ENCODE results near the gene FCGR3B.
A peak's percentile ranks its signal among the peaks of the same experiment; 100 is the strongest.
"Not testable (repeated sequence)": the region's sequence is repeated elsewhere in the genome, so short reads cannot be mapped to it uniquely, and the experiment has no call there.

Gene FCGR3B

DNA sequence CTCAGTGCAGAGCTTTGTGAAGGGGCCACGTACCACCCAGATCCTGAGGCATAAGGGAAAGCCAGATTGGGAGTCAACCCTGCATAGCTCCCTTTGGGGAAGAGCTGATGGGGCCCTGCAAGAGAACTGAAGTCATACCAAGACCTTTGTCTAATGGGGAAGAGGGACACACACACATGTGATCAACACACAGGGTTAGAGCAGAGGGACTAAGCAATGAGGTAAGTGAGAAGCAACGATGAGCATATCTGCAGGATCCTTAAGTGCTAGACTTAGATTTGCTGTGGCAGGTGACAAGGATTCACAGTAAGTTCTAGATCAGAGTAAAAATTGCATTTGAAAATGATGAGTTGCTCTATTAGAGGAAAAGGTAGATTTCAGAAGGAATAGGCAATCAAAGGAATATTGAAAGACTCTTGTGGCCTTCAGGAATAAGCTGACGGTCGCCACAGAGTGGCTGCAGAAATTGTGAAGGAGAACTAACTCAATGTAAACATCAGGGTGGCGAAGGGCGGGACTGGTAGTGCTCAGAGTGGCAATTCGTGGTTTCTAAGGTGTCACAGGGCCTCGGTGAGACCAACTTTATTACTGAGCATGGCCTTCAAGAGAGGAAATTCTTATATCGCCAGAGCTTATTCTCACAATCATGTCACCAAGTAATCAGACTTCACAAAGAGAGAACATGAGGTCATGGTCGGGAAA lies 4.4 kb downstream of the FCGR3B start:
- not testable (repeated sequence) for H3K4me3 ChIP-seq (ENCODE audit: low read depth, low read length); DNase-seq (ENCODE audit: low read depth, low spot score)
- in situ Hi-C loops (cut with HindIII; ENCODE audit: low sequenced_read_pairs), result loop anchor here (25.0 kb wide), 1 partner anchor 111 kb away; the partner anchor contains the start of gene DUSP12

DNA sequence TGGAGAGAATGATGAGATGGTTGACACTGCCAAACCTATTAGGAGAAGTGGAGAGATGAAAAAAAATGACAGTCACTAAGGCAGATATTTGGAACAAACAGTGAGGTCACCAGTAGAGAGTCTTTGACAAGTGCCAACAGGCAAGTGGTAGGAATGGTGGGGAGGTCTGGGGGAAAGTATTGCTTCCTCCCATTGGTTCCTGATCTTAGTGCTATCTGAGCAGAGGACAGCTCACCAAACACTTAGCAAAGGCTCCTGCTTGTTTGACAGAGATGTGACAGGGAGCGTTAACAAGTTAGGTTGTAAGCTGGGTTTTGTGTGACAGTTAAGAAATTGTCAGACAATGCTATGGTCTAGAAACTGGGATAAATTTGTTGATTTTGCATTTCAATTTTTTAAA lies 6.4 kb downstream of the FCGR3B start:
- DNase-seq (ENCODE audit: low read depth, low spot score); H3K4me3 ChIP-seq (ENCODE audit: low read depth, low read length): not testable (repeated sequence)
- in situ Hi-C loops (cut with HindIII; ENCODE audit: low sequenced_read_pairs), result loop anchor here (25.0 kb wide), 1 partner anchor 113 kb away; the partner anchor contains the start of gene DUSP12

DNA sequence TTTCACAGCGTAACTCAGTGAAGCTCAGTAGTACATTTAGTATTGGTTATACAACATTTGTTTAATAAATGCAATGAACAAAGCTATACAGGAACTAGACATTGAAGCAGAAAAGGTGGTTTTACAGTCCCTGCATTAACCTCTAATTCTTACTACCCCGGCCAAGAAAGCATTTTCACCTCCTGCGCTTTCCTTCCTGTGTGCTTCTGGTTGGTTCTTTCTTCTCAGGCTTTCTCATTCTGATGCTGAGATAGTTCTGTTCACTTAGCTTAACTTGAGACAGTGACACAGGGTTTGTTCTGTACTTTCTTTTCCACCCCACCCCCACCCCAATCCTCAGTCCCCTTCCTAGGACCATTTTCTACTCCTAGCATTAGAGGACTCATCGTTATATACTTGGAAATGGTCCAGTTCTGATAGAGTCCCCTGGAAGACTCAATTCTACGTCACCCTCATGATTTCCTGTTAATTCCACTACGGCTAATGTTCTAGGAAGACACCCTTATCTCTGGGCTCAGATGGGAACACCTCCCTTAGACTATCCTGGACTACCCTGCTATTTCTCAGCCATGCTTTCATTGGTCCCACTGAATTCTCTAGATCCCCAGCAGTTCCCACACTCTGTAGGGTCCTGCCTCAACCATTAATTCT lies 7.5 kb downstream of the FCGR3B start:
- DNase-seq (ENCODE audit: low read depth, low spot score); in situ Hi-C loops (cut with HindIII; ENCODE audit: low sequenced_read_pairs); H3K4me3 ChIP-seq (ENCODE audit: low read depth, low read length): not testable (repeated sequence)

DNA sequence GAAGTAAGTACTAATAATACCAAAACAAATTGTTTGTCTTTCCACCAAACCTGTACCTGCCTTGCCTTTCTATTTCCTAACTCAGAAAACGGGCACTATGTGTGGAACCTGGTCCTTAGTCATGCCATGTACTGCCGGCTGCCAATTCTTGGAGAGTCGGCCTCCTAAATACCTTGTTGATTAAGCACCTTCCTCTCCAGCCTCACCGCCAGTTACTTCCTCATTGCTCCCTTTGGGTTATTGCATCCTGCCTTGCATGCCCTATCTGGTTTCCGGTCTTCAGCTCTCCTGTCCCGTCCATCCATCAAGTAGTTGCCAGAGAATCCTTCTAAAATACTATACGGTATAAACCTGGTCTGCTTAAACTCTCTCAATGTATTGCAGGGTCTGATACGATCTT lies 8.9 kb downstream of the FCGR3B start:
- DNase-seq (ENCODE audit: low read depth, low spot score); H3K4me3 ChIP-seq (ENCODE audit: low read depth, low read length); in situ Hi-C loops (cut with HindIII; ENCODE audit: low sequenced_read_pairs): not testable (repeated sequence)

DNA sequence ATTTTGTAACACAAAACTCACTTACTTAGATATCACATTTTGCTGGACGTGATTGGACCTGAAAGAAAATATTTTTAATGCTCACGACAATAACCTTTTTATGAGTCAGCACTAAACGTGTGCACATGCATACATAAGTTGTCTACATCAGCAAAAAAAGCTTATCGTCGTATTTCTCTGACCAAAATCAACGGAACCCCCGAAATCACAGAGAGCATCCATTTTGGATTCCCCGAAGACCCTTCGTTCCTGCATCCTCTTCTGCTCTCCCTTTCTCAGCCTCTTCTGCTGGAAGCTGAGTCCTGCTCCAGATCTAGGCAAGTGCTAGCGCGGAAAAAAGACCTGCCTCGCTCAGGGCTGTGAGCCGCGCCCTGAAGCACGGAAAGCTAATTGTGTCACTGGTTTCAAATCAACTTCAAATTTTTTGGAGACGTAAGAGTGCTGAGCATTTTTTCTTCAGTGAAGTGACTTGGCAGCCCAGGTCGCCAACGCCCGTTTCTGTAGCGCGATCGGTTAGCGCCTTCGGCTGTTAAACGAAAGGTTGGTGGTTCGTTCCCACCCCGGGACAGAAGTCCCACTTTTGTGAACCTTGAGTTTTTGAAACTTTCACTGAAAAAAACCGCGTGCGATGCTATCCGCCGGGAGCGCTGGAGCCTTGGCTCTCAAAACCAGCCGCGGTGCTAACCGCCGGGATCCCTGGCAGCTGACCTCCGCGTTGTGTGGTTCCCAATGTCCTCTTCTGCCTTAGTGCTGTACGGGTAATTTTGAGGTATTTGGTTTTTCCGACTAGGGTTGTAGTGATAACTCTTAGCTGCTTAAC lies 9.6 kb downstream of the FCGR3B start:
- peak; percentile 74 for DNase-seq (ENCODE audit: low read depth, low spot score)
- peak overlapping the region; percentile 57 for H3K4me3 ChIP-seq (ENCODE audit: low read depth, low read length)
- in situ Hi-C loops (cut with HindIII; ENCODE audit: low sequenced_read_pairs), result not testable (repeated sequence)

DNA sequence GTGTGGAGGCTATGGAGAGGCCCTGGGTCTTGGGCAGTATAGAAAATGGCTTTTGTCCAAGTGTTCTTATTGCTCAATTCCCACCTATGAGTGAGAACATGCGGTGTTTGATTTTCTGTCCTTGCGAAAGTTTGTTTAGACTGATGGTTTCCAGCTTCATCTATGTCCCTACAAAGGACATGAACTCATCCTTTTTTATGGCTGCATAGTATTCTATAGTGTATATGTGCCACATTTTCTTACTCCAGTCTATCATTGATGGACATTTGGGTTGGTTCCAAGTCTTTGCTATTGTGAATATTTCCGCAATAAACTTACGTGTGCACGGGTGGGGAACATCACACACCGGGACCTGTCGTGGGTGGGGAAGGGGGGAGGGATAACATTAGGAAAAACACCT lies 10.6 kb downstream of the FCGR3B start:
- in situ Hi-C loops (cut with HindIII; ENCODE audit: low sequenced_read_pairs); DNase-seq (ENCODE audit: low read depth, low spot score); H3K4me3 ChIP-seq (ENCODE audit: low read depth, low read length): not testable (repeated sequence)

DNA sequence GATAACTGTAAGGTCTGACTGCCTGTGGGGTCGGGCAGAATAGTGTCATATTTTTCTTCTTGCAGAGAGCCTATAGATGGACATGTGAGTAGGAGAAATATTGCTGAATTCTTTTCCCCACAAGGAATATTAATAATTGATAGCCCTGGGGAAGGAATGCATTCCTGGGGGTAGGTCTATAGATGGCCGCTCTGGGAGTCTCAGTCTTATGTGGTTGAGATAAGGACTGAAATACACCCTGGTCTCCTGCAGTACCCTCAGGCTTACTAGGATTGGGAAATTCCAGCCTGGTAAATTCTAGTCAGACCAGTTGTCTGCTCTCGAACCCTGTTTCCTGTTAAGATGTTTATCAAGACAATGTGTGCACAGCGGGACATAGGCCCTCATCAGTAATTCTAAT lies 12.5 kb downstream of the FCGR3B start:
- in situ Hi-C loops (cut with HindIII; ENCODE audit: low sequenced_read_pairs), result not testable (repeated sequence)

DNA sequence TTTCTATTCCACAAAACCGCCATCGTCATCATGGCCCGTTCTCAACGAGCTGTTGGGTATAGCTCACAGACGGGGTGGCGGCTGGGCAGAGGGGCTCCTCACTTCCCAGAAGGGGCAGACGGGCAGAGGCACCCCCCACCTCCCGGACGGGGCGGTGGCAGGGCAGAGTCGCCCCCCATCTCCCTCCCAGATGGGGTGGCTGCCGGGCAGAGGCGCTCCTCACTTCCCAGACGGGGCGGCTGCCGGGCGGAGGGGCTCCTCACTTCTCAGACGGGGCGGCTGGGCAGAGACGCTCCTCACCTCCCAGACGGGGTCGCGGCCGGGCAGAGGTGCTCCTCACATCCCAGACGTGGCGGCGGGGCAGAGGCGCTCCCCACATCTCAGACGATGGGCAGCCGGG lies 14.6 kb downstream of the FCGR3B start:
- DNase-seq (ENCODE audit: low read depth, low spot score); H3K4me3 ChIP-seq (ENCODE audit: low read depth, low read length); in situ Hi-C loops (cut with HindIII; ENCODE audit: low sequenced_read_pairs): not testable (repeated sequence)

More for the DNA sequence above, 12.5 kb downstream of the FCGR3B start:
- DNase-seq (ENCODE audit: low read depth, low spot score); H3K4me3 ChIP-seq (ENCODE audit: low read depth, low read length): not testable (repeated sequence)

DNA sequence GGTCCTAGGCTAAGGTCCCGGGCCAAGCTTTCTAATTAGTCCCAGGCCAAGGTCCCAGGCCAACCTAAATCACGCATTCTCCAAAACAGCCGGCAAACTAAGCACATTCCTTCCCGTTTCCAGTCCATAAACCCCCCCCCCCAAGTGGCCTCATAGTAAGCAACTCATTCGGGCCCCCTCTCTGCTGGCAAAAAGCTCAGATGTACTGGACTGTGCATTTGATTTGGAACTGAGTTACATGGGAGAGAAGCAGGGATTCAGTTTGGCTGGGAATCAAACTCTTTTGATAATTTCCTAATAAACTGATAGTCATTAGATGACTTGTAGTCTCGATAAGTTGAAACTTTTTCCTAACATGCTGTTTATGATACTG lies 17.8 kb downstream of the FCGR3B start:
- H3K4me3 ChIP-seq (ENCODE audit: low read depth, low read length); in situ Hi-C loops (cut with HindIII; ENCODE audit: low sequenced_read_pairs): not testable (repeated sequence)
- peak; percentile 26 for DNase-seq (ENCODE audit: low read depth, low spot score)

DNA sequence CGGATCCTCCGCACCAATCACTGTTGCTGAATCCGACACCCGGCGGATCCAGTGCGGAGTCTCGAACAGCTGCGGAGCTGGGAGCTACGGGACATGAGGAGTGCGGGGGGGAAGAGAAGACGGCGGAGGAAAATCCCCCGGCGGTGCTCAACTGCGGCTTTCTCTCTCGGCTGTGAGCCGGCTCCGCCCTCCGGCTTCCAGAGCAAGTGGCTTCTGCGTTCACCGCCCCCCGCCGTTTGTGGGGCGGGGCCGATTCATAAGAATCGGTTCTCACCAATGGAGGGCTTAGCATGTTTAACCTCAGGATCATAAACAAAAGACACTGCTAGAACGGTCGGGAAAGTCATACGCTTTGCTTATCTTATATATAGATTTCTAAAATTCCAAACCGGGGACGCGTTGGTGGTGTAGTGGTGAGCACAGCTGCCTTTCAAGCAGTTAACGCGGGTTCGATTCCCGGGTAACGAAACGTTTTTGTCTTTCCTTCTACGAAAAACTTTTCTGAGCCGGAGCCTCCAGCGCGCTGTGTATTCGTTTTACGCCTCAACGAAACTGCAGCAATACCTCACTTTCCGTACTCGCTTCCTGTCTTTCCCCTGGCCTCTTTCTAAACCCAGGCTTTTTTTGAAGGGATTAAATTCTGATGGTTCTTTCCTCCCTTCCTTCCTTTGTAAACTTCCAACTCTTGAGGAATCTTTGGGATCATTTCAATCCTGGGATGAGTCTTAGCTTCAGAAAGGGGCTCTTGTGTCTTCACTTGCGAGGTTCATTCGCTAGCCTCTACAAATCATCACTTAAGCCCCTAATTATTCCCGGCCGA lies 18.4 kb downstream of the FCGR3B start:
- in situ Hi-C loops (cut with HindIII; ENCODE audit: low sequenced_read_pairs), result not testable (repeated sequence)
- peak overlapping the region; percentile 54 for H3K4me3 ChIP-seq (ENCODE audit: low read depth, low read length)
- peak; percentile 99 for DNase-seq (ENCODE audit: low read depth, low spot score)

DNA sequence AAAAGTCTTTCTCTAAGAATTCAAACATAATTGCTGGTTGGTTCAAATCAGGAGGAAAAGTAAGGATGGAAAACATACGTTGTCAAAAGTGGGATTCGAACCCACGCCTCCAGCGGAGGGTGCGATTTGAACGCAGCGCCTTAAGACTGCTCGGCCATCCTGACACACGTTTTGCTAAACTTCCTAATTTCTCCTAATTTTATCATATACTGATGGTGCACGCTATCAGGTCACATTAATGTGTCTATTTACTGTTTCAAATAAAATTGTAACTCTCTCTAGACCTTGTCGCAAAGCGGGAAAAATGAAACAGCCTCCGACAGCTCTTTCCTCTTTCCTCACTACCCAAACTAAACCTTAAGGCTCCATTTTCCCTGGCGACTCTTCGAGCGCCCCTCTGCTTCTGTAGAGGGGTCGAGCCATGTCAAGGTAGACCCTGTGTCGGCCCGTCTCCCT lies 19.1 kb downstream of the FCGR3B start:
- peak overlapping the region; percentile 54 for H3K4me3 ChIP-seq (ENCODE audit: low read depth, low read length)
- DNase-seq (ENCODE audit: low read depth, low spot score), result peak; percentile 63
- in situ Hi-C loops (cut with HindIII; ENCODE audit: low sequenced_read_pairs), result not testable (repeated sequence)

DNA sequence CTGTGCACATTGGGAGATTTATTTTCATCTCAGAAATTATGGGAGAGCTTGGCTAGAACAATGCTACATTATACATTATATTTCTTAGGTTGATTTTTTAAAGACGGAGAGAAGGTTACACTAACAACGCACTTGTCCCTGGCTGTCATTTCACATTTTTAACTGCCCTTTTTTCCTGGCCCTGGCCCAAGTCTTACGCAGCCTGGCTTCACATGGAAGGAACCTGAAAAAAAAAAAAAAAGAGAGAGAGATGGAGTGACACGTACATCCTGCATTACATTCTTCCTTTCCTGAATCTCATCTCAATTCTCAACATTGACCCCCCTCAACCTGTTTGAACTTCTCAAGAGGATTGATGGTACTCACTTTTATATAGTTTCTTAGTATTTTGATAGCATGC lies 20.8 kb downstream of the FCGR3B start:
- H3K4me3 ChIP-seq (ENCODE audit: low read depth, low read length); in situ Hi-C loops (cut with HindIII; ENCODE audit: low sequenced_read_pairs); DNase-seq (ENCODE audit: low read depth, low spot score): not testable (repeated sequence)

DNA sequence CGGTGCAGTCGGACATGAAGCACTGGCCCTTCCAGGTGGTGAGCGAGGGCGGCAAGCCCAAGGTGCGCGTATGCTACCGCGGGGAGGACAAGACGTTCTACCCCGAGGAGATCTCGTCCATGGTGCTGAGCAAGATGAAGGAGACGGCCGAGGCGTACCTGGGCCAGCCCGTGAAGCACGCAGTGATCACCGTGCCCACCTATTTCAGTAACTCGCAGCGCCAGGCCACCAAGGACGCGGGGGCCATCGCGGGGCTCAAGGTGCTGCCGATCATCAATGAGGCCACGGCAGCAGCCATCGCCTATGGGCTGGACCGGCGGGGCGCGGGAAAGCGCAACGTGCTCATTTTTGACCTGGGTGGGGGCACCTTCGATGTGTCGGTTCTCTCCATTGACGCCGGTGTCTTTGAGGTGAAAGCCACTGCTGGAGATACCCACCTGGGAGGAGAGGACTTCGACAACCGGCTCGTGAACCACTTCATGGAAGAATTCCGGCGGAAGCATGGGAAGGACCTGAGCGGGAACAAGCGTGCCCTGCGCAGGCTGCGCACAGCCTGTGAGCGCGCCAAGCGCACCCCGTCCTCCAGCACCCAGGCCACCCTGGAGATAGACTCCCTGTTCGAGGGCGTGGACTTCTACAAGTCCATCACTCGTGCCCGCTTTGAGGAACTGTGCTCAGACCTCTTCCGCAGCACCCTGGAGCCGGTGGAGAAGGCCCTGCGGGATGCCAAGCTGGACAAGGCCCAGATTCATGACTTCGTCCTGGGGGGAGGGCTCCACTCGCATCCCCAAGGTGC lies 24.2 kb downstream of the FCGR3B start:
- DNase-seq (ENCODE audit: low read depth, low spot score); in situ Hi-C loops (cut with HindIII; ENCODE audit: low sequenced_read_pairs); H3K4me3 ChIP-seq (ENCODE audit: low read depth, low read length): not testable (repeated sequence)

DNA sequence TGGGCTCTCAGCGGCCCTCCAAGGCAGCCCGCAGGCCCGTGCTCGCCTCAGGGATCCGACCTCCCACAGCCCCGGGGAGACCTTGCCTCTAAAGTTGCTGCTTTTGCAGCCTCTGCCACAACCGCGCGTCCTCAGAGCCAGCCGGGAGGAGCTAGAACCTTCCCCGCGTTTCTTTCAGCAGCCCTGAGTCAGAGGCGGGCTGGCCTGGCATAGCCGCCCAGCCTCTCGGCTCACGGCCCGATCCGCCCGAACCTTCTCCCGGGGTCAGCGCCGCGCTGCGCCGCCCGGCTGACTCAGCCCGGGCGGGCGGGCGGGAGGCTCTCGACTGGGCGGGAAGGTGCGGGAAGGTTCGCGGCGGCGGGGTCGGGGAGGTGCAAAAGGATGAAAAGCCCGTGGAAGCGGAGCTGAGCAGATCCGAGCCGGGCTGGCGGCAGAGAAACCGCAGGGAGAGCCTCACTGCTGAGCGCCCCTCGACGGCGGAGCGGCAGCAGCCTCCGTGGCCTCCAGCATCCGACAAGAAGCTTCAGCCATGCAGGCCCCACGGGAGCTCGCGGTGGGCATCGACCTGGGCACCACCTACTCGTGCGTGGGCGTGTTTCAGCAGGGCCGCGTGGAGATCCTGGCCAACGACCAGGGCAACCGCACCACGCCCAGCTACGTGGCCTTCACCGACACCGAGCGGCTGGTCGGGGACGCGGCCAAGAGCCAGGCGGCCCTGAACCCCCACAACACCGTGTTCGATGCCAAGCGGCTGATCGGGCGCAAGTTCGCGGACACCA lies 25.0 kb downstream of the FCGR3B start:
- in situ Hi-C loops (cut with HindIII; ENCODE audit: low sequenced_read_pairs), result not testable (repeated sequence)
- DNase-seq (ENCODE audit: low read depth, low spot score), result peak; percentile 49
- H3K4me3 ChIP-seq (ENCODE audit: low read depth, low read length), result peak overlapping the region; percentile 24

DNA sequence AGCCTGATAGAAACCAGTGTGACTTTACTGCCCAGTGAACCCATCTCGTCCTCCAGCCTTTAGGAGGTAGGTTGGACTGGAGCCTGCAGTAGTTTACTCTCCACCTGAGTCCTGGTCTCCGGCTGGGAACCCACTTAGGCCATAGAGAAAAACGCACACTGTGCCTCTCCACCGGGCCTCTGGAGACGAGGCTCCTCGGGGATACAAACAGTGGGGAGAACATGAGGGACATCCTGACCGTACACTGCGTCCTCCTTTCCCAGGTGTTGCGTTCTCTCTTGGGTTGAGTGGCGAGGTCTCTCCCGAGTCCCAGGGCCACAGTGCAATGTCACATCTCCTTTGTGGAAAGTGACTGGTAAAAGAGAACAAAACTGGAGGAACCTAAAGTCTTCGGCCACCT lies 26.0 kb downstream of the FCGR3B start:
- in situ Hi-C loops (cut with HindIII; ENCODE audit: low sequenced_read_pairs); DNase-seq (ENCODE audit: low read depth, low spot score): not testable (repeated sequence)

More for the DNA sequence above, 26.0 kb downstream of the FCGR3B start:
- not testable (repeated sequence) for H3K4me3 ChIP-seq (ENCODE audit: low read depth, low read length)

Data from astrocyte of the spinal cord (primary cell).